ENCODE results near the gene DLST. TPM values are rescaled to one million over a fixed set of nuclear protein-coding genes. Genes with fewer than 3 reads are reported as not detected.

Gene DLST
- total RNA-seq, 1 experiment from 2014 or later, result 68.8 TPM

GRCh38 chr14:74920281-74920680, 38.6 kb downstream of the DLST start:
- Histone ChIP-seq H3K27me3 (ENCODE audit: control insufficient read depth, insufficient read depth, low read length) (no peaks in the 10 kb centered on the region), H3K9me3 (ENCODE audit: control insufficient read depth, insufficient read depth, low read depth, low read length) (no peaks in the 10 kb centered on the region), H3K4me1 (ENCODE audit: control insufficient read depth, insufficient read depth, low read length) (peaks cover 3% of the 10 kb centered on the region; the same call in 1 of the 2 replicates), H3K27ac (ENCODE audit: low read length) (no peak overlapping the region), H3K4me3 (ENCODE audit: low read depth in 2 of 2, low read length in 2 of 2) (no peak overlapping the region), H3K36me3 (ENCODE audit: control insufficient read depth, insufficient read depth, low read length) (no peaks in the 10 kb centered on the region)
- intact Hi-C loops (cut with micrococcal nuclease; ENCODE audit: unreplicated experiment), result no loop called here
- ChIA-PET CTCF (no interaction called here), POLR2A (no interaction called here)
- TF ChIP-seq POLR2AphosphoS5 (IDR thresholded peaks at IDR 0.05; ENCODE audit: low read depth, low read length) (no peak), REST (IDR thresholded peaks at IDR 0.05; ENCODE audit: insufficient read depth in 1 of 2, low read depth in 2 of 2, low read length in 1 of 2) (no peak), TCF7L2 (IDR thresholded peaks at IDR 0.05; ENCODE audit: low read depth, low read length) (no peak), SIN3A (IDR thresholded peaks at IDR 0.05; ENCODE audit: borderline replicate concordance, insufficient read depth, low read depth, low read length) (no peak), CTCF (IDR thresholded peaks at IDR 0.05) (no peak)
- ATAC-seq (no peak), DNase-seq (ENCODE audit: low read depth, low spot score) (no peak)
- no TSS peak for BruUV-seq (replicated peaks)
- in situ Hi-C loops (cut with HindIII; ENCODE audit: low pct_unique_long_range_greater_than_20kb, low sequenced_read_pairs), result no loop called here

GRCh38 chr14:74921053-74921620, 39.4 kb downstream of the DLST start:
- DNase-seq (ENCODE audit: low read depth, low spot score) (no peak), ATAC-seq (no peak)
- Histone ChIP-seq H3K27ac (ENCODE audit: low read length) (no peak overlapping the region), H3K4me3 (ENCODE audit: low read depth in 2 of 2, low read length in 2 of 2) (no peak overlapping the region), H3K36me3 (ENCODE audit: control insufficient read depth, insufficient read depth, low read length) (no peaks in the 10 kb centered on the region), H3K4me1 (ENCODE audit: control insufficient read depth, insufficient read depth, low read length) (peaks cover 3% of the 10 kb centered on the region; the same call in 1 of the 2 replicates), H3K27me3 (ENCODE audit: control insufficient read depth, insufficient read depth, low read length) (no peaks in the 10 kb centered on the region), H3K9me3 (ENCODE audit: control insufficient read depth, insufficient read depth, low read depth, low read length) (no peaks in the 10 kb centered on the region)
- intact Hi-C loops (cut with micrococcal nuclease; ENCODE audit: unreplicated experiment) (no loop called here), in situ Hi-C loops (cut with HindIII; ENCODE audit: low pct_unique_long_range_greater_than_20kb, low sequenced_read_pairs) (no loop called here)
- CTCF ChIA-PET, result no interaction called here
- TF ChIP-seq TCF7L2 (IDR thresholded peaks at IDR 0.05; ENCODE audit: low read depth, low read length), result no peak
- TF ChIP-seq SIN3A (IDR thresholded peaks at IDR 0.05; ENCODE audit: borderline replicate concordance, insufficient read depth, low read depth, low read length), result no peak
- TF ChIP-seq POLR2AphosphoS5 (IDR thresholded peaks at IDR 0.05; ENCODE audit: low read depth, low read length), result no peak
- TF ChIP-seq REST (IDR thresholded peaks at IDR 0.05; ENCODE audit: insufficient read depth in 1 of 2, low read depth in 2 of 2, low read length in 1 of 2), result no peak
- TF ChIP-seq CTCF (IDR thresholded peaks at IDR 0.05), result no peak
- BruUV-seq (replicated peaks), result no TSS peak
- POLR2A ChIA-PET, result interaction anchor here (0.6 kb wide), 1 partner anchor 9 kb away, joined by 3 read pairs; no protein-coding TSS in a partner anchor
